Mesothelial cell of epicardium (in vitro differentiated cells): ENCODE measurements around the gene HTRA3. TPM values are rescaled to one million over a fixed set of nuclear protein-coding genes. Genes with fewer than 3 reads are reported as not detected.

Experiments
- DNase-seq, 2 experiments: peaks; one replicate each; pipeline ENCODE4 v3.0.0; 2021; ENCODE audit warnings: low spot score in 2 of 2; ENCODE audit not compliant: unreplicated experiment in 2 of 2
- H3K27ac Mint-ChIP-seq: 2 replicates; pipeline ENCODE4 v1.8.0; 2021; ENCODE audit warnings: mixed read lengths
- H3K27me3 Mint-ChIP-seq: 2 replicates; pipeline ENCODE4 v1.8.0; 2021; ENCODE audit warnings: low read depth, mixed read lengths
- H3K36me3 Mint-ChIP-seq: 2 replicates; pipeline ENCODE4 v1.8.0; 2021; ENCODE audit warnings: mixed read lengths
- H3K4me1 Mint-ChIP-seq: 2 replicates; pipeline ENCODE4 v1.8.0; 2021; ENCODE audit warnings: mixed read lengths
- H3K4me3 Mint-ChIP-seq: 2 replicates; pipeline ENCODE4 v1.8.0; 2021; ENCODE audit warnings: mild to moderate bottlenecking, moderate library complexity, mixed read lengths
- H3K9me3 Mint-ChIP-seq: 2 replicates; pipeline ENCODE4 v1.8.0; 2021; ENCODE audit warnings: mixed read lengths
- total RNA-seq: library from RNA; stranded (reverse); gene quantifications from 3 replicates; pipeline ENCODE4 v1.2.1, GENCODE V29; 2021
- TF ChIP-seq, protein P1 (sequence below): fragments of 200-600 bp; sonication (generic); IDR thresholded peaks from one replicate; pipeline ENCODE4 v1.5.0; 2021; ENCODE audit warnings: antibody characterized with exemption; ENCODE audit not compliant: unreplicated experiment

The HTRA3 gene
- total RNA-seq, 1 donor from 2014 or later = 26.2 TPM

DNA sequence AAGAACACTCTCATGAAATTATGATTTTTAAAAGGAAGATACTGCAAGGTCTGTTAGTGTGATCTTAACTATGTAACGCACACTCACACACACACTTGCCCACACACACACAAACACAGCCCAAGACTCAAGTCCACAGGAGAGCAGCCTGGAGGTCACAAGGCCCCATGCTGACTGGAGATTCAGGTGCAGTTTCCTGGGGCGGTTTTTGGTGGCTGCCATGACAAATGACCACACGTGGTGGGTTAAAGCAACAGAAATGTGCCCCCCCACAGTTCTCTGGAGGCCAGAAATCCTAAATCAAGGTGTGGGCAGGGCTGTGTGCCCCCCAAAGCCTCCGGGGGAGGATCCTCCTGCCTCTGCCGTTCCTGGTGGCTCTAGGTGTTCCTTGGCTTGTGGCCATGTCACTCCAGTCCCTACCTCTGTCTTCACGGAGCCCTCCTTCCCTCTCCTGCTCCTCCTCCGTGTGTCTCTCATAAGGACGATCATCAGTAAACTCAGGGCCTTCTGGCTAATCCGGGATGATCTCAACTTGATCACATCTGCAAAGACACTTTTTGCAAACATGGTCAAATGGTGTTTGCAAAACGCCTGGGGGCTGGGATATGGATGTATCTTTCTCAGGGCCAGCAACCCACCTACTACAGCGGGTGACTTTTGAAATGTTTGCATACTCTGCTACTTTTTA is 9.7 kb upstream of the HTRA3 start:
- Mint-ChIP-seq H3K4me3 (no peak overlapping the region), H3K36me3 (no peaks in the 10 kb centered on the region), H3K4me1 (peaks cover 34% of the 10 kb centered on the region), H3K9me3 (no peaks in the 10 kb centered on the region), H3K27me3 (no peaks in the 10 kb centered on the region), H3K27ac (peak overlapping the region; percentile 68)
- TF ChIP-seq, protein P1, sequence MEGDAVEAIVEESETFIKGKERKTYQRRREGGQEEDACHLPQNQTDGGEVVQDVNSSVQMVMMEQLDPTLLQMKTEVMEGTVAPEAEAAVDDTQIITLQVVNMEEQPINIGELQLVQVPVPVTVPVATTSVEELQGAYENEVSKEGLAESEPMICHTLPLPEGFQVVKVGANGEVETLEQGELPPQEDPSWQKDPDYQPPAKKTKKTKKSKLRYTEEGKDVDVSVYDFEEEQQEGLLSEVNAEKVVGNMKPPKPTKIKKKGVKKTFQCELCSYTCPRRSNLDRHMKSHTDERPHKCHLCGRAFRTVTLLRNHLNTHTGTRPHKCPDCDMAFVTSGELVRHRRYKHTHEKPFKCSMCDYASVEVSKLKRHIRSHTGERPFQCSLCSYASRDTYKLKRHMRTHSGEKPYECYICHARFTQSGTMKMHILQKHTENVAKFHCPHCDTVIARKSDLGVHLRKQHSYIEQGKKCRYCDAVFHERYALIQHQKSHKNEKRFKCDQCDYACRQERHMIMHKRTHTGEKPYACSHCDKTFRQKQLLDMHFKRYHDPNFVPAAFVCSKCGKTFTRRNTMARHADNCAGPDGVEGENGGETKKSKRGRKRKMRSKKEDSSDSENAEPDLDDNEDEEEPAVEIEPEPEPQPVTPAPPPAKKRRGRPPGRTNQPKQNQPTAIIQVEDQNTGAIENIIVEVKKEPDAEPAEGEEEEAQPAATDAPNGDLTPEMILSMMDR = no peak
- DNase-seq = no peak

GRCh38 chr4:8260656-8261111 is 8.9 kb upstream of the HTRA3 start:
- H3K4me1 Mint-ChIP-seq = peaks cover 34% of the 10 kb centered on the region
- H3K27ac Mint-ChIP-seq = peak overlapping the region; percentile 56
- no peaks in the 10 kb centered on the region for H3K27me3 Mint-ChIP-seq
- peak in 1 of 2 experiments; percentile 59 for DNase-seq
- H3K36me3 Mint-ChIP-seq = no peaks in the 10 kb centered on the region
- TF ChIP-seq, protein P1 = no peak
- no peaks in the 10 kb centered on the region for H3K9me3 Mint-ChIP-seq
- no peak overlapping the region for H3K4me3 Mint-ChIP-seq

DNA sequence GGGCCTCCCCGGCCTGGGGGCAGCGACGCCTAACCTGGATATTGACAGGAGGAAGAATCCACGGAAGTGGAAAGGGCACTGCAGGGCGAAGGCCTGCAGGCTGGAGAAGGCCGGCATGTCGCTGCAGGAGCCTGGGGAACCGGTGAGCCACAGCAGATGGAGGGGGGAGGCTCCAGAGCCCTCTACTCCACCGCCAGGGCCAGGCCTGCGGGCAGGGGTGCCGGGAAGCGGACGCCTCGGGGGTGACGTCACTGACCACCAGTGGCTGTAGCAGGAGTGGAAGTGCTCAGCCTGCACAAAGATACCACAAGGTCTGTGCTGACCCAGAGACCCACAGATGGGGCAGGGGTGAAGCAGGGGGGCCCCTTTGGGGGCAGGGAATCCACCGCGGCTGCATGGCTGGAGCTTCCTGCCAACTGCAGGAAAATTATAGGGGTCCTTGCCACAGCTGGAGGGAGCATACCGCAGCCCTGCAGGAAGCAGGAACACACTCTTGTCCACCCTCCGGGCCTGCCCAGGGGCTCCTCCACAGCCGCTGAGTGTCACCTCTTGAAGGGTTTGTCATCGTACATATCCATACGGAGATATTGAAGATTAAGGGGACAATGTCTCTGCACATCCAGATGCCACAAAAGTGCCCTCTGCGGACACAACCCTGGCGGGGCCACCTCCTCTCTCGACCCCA is 7.6 kb upstream of the HTRA3 start:
- Mint-ChIP-seq H3K4me3 (no peak overlapping the region), H3K9me3 (no peaks in the 10 kb centered on the region), H3K4me1 (peaks cover 39% of the 10 kb centered on the region), H3K36me3 (no peaks in the 10 kb centered on the region), H3K27me3 (no peaks in the 10 kb centered on the region), H3K27ac (peak overlapping the region; percentile 56)
- DNase-seq = no peak
- TF ChIP-seq, protein P1 = no peak

- H3K27ac Mint-ChIP-seq = no peak overlapping the region
- H3K9me3 Mint-ChIP-seq = no peaks in the 10 kb centered on the region
- H3K27me3 Mint-ChIP-seq = no peaks in the 10 kb centered on the region
- DNase-seq = no peak
- no peaks in the 10 kb centered on the region for H3K36me3 Mint-ChIP-seq
- TF ChIP-seq, protein P1 = no peak
- H3K4me3 Mint-ChIP-seq = no peak overlapping the region
- peaks cover 44% of the 10 kb centered on the region for H3K4me1 Mint-ChIP-seq
These were observed 6.8 kb upstream of the HTRA3 start for GRCh38 chr4:8262637-8263322.

DNA sequence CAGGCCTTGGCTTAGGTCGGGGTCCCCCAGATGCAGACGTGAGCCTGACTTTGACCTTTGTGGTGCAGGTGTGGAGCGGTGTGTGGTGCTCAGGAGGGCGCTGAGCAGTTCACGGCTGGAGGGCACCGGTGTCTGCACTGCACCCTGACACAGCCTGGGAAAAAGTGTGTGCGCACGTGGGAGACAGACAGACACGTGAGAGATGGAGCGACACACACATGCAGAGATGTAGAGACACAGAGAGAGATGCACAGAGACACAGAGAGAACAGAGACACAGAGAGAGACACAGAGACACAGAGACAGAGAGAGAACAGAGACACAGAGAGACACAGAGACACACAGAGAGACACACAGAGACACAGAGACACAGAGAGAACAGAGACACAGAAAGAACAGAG is 6.2 kb upstream of the HTRA3 start:
- H3K36me3 Mint-ChIP-seq = no peaks in the 10 kb centered on the region
- H3K4me1 Mint-ChIP-seq = peaks cover 41% of the 10 kb centered on the region
- TF ChIP-seq, protein P1 = no peak
- H3K27me3 Mint-ChIP-seq = peaks cover under 1% of the 10 kb centered on the region
- H3K9me3 Mint-ChIP-seq = no peaks in the 10 kb centered on the region
- no peak overlapping the region for H3K27ac Mint-ChIP-seq
- no peak overlapping the region for H3K4me3 Mint-ChIP-seq
- DNase-seq = no peak
